ENCODE measurements around the gene SCNN1G. TPM values are rescaled to one million over a fixed set of nuclear protein-coding genes. Genes with fewer than 3 reads are reported as not detected.

SCNN1G gene
- total RNA-seq, 1 experiment from 2014 or later: not detected

- DNase-seq (ENCODE audit: low spot score): no peak
These were observed 14.0 kb downstream of the SCNN1G start for GRCh38 chr16:23196539-23196938.

GRCh38 chr16:23202166-23202565, 19.6 kb downstream of the SCNN1G start:
- DNase-seq (ENCODE audit: low spot score): no peak

GRCh38 chr16:23206986-23207385, 24.4 kb downstream of the SCNN1G start:
- no peak for DNase-seq (ENCODE audit: low spot score)

- DNase-seq (ENCODE audit: low spot score): no peak
These were observed 24.9 kb downstream of the SCNN1G start for GRCh38 chr16:23207485-23207884.

GRCh38 chr16:23209606-23210005, 27.1 kb downstream of the SCNN1G start:
- DNase-seq (ENCODE audit: low spot score): no peak

- DNase-seq (ENCODE audit: low spot score): no peak
These were observed 31.3 kb downstream of the SCNN1G start for GRCh38 chr16:23213831-23214230.

- DNase-seq (ENCODE audit: low spot score): no peak
These were observed 32.3 kb downstream of the SCNN1G start for GRCh38 chr16:23214796-23215195.

GRCh38 chr16:23215435-23215834, 32.9 kb downstream of the SCNN1G start:
- no peak for DNase-seq (ENCODE audit: low spot score)

GRCh38 chr16:23216658-23217246, 34.2 kb downstream of the SCNN1G start:
- no peak for DNase-seq (ENCODE audit: low spot score)

- DNase-seq (ENCODE audit: low spot score): no peak
These were observed 35.1 kb downstream of the SCNN1G start for GRCh38 chr16:23217646-23218045.

- DNase-seq (ENCODE audit: low spot score): no peak
These were observed 40.4 kb downstream of the SCNN1G start for GRCh38 chr16:23222929-23223328.

GRCh38 chr16:23223368-23223767, 40.8 kb downstream of the SCNN1G start:
- DNase-seq (ENCODE audit: low spot score): no peak

GRCh38 chr16:23225109-23225508, 42.6 kb downstream of the SCNN1G start:
- DNase-seq (ENCODE audit: low spot score): no peak

GRCh38 chr16:23225634-23226033, 43.1 kb downstream of the SCNN1G start:
- no peak for DNase-seq (ENCODE audit: low spot score)

- peak; percentile 10 for DNase-seq (ENCODE audit: low spot score)
These were observed 45.0 kb downstream of the SCNN1G start for GRCh38 chr16:23227529-23227928.

- peak; percentile 19 for DNase-seq (ENCODE audit: low spot score)
These were observed 47.2 kb downstream of the SCNN1G start for GRCh38 chr16:23229714-23230113.

GRCh38 chr16:23232806-23233205, 50.3 kb downstream of the SCNN1G start:
- DNase-seq (ENCODE audit: low spot score): no peak

GRCh38 chr16:23235176-23235575, 52.6 kb downstream of the SCNN1G start:
- DNase-seq (ENCODE audit: low spot score): no peak

- DNase-seq (ENCODE audit: low spot score): no peak
These were observed 54.4 kb downstream of the SCNN1G start for GRCh38 chr16:23236983-23237382.

GRCh38 chr16:23240994-23241393, 58.4 kb downstream of the SCNN1G start:
- no peak for DNase-seq (ENCODE audit: low spot score)

- DNase-seq (ENCODE audit: low spot score): no peak
These were observed 61.6 kb downstream of the SCNN1G start for GRCh38 chr16:23244122-23244521.

- no peak for DNase-seq (ENCODE audit: low spot score)
These were observed 62.7 kb downstream of the SCNN1G start for GRCh38 chr16:23245268-23245667.

- DNase-seq (ENCODE audit: low spot score): no peak
These were observed 66.0 kb downstream of the SCNN1G start for GRCh38 chr16:23248261-23249194.
